SK-N-SH treated with all-trans-retinoic acid at 6 μM for 48 hours (cell line): Measurements from ENCODE around the gene EGFLAM.

Source experiments
- BACH2 ChIP-seq: fragments of 250-450 bp; sonication (Bioruptor Pico); IDR thresholded peaks from 2 replicates; pipeline ENCODE4 v1.9.0; 2021; ENCODE audit warnings: mild to moderate bottlenecking, borderline replicate concordance
- CSDC2 ChIP-seq: fragments of 250-450 bp; sonication (Bioruptor Pico); IDR thresholded peaks from 2 replicates; pipeline ENCODE4 v1.5.0; 2020; ENCODE audit warnings: mild to moderate bottlenecking, moderate library complexity
- ISL1 ChIP-seq: fragments of 250-450 bp; sonication (Bioruptor Pico); IDR thresholded peaks from 2 replicates; pipeline ENCODE4 v2.1.2; 2022; ENCODE audit warnings: mild to moderate bottlenecking, moderate library complexity
- PATZ1 ChIP-seq: fragments of 250-450 bp; sonication (Bioruptor Pico); IDR thresholded peaks from 2 replicates; pipeline ENCODE4 v1.8.0; 2020; ENCODE audit warnings: mild to moderate bottlenecking, moderate library complexity, borderline replicate concordance
- RARB ChIP-seq: fragments of 250-450 bp; sonication (Bioruptor Pico); IDR thresholded peaks from 2 replicates; pipeline ENCODE4 v1.8.0; 2021; ENCODE audit warnings: mild to moderate bottlenecking, moderate library complexity
- SNAI2 ChIP-seq: fragments of 250-450 bp; sonication (Bioruptor Pico); IDR thresholded peaks from 2 replicates; pipeline ENCODE4 v1.5.0; 2020; ENCODE audit warnings: mild to moderate bottlenecking, moderate library complexity
- TOX ChIP-seq: fragments of 250-450 bp; sonication (Bioruptor Pico); IDR thresholded peaks from 2 replicates; pipeline ENCODE4 v1.8.0; 2021; ENCODE audit warnings: mild to moderate bottlenecking, moderate library complexity, borderline replicate concordance
- ZC3H10 ChIP-seq: fragments of 250-450 bp; sonication (Bioruptor Pico); IDR thresholded peaks from 2 replicates; pipeline ENCODE4 v1.5.1; 2021; ENCODE audit warnings: mild to moderate bottlenecking, moderate library complexity
- ZFP3 ChIP-seq: fragments of 250-450 bp; sonication (Bioruptor Pico); IDR thresholded peaks from 2 replicates; pipeline ENCODE4 v1.5.0; 2020; ENCODE audit warnings: mild to moderate bottlenecking, moderate library complexity
- ZFP30 ChIP-seq: fragments of 450-650 bp; formaldehyde crosslinking; IDR thresholded peaks from 2 replicates; pipeline ENCODE4 v1.5.0; 2022; ENCODE audit warnings: mild to moderate bottlenecking, moderate library complexity
- ZNF565 ChIP-seq: fragments of 450-650 bp; formaldehyde crosslinking; conservative IDR thresholded peaks from 2 replicates; pipeline ENCODE4 v1.5.0; 2020; ENCODE audit warnings: low read depth, mild to moderate bottlenecking, moderate library complexity
- ZNF70 ChIP-seq: fragments of 450-650 bp; formaldehyde crosslinking; IDR thresholded peaks from 2 replicates; pipeline ENCODE4 v1.5.0; 2020; ENCODE audit warnings: mild to moderate bottlenecking, moderate library complexity
- TF ChIP-seq, protein P1 (sequence below): fragments of 250-450 bp; sonication (Bioruptor Pico); IDR thresholded peaks from 2 replicates; pipeline ENCODE4 v1.5.1; 2020; ENCODE audit warnings: low read depth, mild to moderate bottlenecking, moderate library complexity
- TF ChIP-seq, protein P2 (sequence below): fragments of 250-450 bp; sonication (Bioruptor Pico); IDR thresholded peaks from 2 replicates; pipeline ENCODE4 v1.5.0; 2020; ENCODE audit warnings: mild to moderate bottlenecking, moderate library complexity

GRCh38 chr5:38317868-38318267 lies 59.5 kb downstream of the EGFLAM start:
- no peak for TF ChIP-seq PATZ1 (CRISPR knock-in tag)
- TF ChIP-seq, protein P1, sequence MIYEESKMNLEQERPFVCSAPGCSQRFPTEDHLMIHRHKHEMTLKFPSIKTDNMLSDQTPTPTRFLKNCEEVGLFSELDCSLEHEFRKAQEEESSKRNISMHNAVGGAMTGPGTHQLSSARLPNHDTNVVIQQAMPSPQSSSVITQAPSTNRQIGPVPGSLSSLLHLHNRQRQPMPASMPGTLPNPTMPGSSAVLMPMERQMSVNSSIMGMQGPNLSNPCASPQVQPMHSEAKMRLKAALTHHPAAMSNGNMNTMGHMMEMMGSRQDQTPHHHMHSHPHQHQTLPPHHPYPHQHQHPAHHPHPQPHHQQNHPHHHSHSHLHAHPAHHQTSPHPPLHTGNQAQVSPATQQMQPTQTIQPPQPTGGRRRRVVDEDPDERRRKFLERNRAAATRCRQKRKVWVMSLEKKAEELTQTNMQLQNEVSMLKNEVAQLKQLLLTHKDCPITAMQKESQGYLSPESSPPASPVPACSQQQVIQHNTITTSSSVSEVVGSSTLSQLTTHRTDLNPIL (CRISPR knock-in tag), result no peak
- no peak for TF ChIP-seq SNAI2 (CRISPR knock-in tag)
- TF ChIP-seq TOX (CRISPR knock-in tag), result no peak
- TF ChIP-seq ZNF70 (CRISPR knock-in tag), result no peak
- no peak for TF ChIP-seq ZNF565 (CRISPR knock-in tag)
- TF ChIP-seq BACH2 (CRISPR knock-in tag), result no peak
- no peak for TF ChIP-seq ZFP30 (CRISPR knock-in tag)
- no peak for TF ChIP-seq ZFP3 (CRISPR knock-in tag)
- no peak for TF ChIP-seq ISL1 (CRISPR knock-in tag)
- TF ChIP-seq RARB (CRISPR knock-in tag), result no peak
- TF ChIP-seq, protein P2, sequence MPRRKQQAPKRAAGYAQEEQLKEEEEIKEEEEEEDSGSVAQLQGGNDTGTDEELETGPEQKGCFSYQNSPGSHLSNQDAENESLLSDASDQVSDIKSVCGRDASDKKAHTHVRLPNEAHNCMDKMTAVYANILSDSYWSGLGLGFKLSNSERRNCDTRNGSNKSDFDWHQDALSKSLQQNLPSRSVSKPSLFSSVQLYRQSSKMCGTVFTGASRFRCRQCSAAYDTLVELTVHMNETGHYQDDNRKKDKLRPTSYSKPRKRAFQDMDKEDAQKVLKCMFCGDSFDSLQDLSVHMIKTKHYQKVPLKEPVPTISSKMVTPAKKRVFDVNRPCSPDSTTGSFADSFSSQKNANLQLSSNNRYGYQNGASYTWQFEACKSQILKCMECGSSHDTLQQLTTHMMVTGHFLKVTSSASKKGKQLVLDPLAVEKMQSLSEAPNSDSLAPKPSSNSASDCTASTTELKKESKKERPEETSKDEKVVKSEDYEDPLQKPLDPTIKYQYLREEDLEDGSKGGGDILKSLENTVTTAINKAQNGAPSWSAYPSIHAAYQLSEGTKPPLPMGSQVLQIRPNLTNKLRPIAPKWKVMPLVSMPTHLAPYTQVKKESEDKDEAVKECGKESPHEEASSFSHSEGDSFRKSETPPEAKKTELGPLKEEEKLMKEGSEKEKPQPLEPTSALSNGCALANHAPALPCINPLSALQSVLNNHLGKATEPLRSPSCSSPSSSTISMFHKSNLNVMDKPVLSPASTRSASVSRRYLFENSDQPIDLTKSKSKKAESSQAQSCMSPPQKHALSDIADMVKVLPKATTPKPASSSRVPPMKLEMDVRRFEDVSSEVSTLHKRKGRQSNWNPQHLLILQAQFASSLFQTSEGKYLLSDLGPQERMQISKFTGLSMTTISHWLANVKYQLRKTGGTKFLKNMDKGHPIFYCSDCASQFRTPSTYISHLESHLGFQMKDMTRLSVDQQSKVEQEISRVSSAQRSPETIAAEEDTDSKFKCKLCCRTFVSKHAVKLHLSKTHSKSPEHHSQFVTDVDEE (CRISPR knock-in tag), result no peak
- no peak for TF ChIP-seq CSDC2 (CRISPR knock-in tag)
- no peak for TF ChIP-seq ZC3H10 (CRISPR knock-in tag)
